Measurements from ENCODE around the gene PARVG. TPM values are rescaled to one million over a fixed set of nuclear protein-coding genes. Genes with fewer than 3 reads are reported as not detected.

The PARVG gene
- total RNA-seq, 4 donors from 2014 or later: 18.3 to 92.0 (median 46.6) TPM

DNA sequence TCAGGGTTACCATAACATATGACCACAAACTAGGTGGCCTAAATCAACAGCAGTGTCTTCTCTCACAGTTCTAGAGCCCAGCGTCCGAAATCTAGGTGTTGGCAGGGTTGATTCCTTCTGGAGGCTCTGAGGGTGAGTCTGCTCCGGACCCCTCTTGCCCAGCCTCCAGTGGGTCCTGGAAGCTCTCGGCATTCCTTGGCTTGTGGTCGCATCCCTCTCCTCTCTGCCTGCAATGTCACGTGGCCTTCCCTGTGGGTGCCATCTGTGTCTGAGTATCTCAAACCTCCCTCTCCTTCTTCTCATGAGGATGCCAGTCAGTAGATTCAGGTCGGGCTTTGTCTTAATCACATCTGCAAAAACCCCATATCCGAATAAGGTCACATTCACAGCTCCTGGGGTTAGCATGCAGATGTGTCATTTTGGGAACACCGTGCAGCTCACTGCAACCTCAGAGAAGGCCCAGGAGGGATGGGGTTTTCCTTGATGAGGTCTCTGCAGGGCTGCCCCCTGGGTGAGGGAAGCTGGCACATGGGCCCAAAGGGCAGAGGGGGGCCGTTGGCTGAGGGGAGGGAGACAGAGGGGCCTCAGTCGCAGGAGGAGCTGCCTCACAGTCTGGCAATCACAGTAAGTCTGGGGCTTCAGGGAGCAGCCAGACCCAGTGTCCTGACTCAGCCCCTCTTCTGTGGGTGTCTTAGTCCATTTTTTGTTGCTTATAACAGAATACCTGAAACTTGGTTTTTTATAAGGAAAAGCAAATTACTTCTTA lies 41.2 kb downstream of the PARVG start:
- TF ChIP-seq, protein P1, sequence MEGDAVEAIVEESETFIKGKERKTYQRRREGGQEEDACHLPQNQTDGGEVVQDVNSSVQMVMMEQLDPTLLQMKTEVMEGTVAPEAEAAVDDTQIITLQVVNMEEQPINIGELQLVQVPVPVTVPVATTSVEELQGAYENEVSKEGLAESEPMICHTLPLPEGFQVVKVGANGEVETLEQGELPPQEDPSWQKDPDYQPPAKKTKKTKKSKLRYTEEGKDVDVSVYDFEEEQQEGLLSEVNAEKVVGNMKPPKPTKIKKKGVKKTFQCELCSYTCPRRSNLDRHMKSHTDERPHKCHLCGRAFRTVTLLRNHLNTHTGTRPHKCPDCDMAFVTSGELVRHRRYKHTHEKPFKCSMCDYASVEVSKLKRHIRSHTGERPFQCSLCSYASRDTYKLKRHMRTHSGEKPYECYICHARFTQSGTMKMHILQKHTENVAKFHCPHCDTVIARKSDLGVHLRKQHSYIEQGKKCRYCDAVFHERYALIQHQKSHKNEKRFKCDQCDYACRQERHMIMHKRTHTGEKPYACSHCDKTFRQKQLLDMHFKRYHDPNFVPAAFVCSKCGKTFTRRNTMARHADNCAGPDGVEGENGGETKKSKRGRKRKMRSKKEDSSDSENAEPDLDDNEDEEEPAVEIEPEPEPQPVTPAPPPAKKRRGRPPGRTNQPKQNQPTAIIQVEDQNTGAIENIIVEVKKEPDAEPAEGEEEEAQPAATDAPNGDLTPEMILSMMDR (IDR thresholded peaks at IDR 0.05; ENCODE audit: low read depth): no peak

DNA sequence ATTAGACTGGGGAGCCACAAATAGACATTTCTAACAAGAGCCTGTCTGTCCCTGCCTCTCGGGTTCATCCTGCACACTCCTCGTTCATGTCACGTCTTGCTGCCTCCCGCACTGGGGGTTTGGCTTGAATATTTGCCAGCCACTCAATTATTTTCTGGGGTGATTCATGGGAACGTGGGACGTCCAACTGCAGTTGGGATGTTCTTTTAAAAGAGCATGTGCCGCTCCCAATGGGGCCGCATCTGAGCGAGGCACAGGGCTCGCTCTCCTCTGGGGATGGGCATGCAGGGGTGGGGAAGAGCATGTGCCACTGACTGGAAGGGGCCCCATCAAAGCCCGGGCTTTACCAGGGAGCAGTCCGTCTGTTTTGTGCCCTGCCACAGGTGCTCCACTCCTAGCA lies 43.4 kb downstream of the PARVG start:
- TF ChIP-seq, protein P1 (IDR thresholded peaks at IDR 0.05; ENCODE audit: low read depth): no peak

DNA sequence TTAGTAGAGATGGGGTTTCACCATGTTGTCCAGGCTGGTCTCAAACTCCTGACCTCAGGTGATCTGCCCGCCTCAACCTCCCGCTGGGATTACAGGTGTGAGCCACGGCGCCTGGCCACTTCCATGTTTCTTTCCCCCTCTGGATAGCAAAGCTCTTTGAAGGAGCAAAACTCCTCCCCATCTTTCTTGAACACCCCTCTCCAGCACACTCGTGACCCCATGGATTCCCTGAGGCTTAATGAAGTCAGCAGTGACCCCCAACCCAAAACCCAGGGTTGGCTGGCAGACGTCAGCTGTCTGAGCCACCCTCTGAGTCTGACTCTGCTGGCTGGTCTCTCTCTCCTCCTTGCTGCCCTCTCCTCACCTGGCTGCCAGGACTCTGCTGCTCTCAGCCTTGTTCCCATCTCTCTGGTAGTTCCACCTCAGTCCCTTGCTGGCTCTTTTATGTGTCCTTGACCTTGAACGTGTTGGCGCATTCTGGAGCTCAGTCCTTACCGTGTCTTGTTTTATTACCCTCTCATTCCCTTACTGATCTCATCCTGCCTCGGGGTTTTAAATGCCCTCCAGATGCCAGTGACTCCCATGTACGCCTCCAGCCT lies 44.5 kb downstream of the PARVG start:
- TF ChIP-seq, protein P1 (IDR thresholded peaks at IDR 0.05; ENCODE audit: low read depth): no peak

DNA sequence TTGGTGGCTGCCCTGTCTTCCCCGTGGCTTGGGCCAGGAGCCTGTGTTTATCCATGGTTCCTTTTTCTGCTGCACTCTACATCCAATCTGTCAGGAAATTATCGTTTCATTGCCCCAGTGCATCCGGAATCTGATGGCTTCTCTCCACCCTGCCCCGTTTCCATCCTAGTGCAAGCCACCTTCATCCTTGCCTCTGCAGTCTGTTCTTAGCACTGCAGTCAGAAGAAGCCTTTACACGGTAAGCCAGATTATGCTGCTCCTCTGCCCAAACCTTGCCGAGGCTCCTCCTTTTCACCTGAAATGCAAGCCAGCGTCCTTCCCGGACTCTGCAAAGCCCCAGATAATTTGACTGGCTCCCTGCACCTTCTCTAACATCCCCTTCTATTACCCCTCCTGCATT lies 45.1 kb downstream of the PARVG start:
- TF ChIP-seq, protein P1 (IDR thresholded peaks at IDR 0.05; ENCODE audit: low read depth): no peak

DNA sequence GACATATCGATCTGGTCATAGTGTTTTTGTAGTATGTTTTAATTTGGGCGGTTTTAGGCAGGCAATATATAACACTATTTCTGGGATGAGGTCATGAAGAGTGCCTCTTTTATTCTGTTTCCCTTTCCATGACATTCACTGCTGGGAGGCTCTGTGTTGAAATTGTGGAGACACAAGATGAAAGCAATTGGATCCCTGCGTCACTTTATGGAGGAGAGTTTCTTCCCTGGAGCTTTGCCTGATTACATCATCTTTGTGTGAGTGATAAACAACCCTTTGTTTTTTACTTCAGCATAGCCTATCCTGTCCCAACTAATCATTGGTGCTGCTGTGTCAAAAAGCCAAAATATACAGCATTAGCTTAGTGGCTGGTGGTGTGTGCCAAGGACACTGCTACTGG lies 48.6 kb downstream of the PARVG start:
- TF ChIP-seq, protein P1 (IDR thresholded peaks at IDR 0.05; ENCODE audit: low read depth): no peak

DNA sequence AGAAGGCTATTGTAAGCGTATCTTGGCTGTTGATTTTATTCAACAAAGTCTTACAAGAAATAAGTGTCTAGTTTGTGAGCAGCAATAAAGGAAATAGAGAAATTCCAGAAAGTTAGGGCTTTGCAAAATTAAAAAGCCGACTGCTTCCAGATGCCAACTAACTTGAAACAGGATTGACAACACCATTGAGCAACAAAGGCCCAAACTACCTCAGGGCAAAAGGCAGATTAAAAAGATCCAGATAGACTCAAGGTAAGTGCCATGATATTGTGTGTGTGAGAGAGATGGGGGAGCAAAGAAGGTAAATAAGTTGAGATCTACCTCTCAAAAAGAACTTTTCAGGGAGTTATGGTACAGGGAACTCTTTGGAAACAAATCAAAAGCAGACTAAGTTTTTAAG lies 49.1 kb downstream of the PARVG start:
- TF ChIP-seq, protein P1 (IDR thresholded peaks at IDR 0.05; ENCODE audit: low read depth): no peak

DNA sequence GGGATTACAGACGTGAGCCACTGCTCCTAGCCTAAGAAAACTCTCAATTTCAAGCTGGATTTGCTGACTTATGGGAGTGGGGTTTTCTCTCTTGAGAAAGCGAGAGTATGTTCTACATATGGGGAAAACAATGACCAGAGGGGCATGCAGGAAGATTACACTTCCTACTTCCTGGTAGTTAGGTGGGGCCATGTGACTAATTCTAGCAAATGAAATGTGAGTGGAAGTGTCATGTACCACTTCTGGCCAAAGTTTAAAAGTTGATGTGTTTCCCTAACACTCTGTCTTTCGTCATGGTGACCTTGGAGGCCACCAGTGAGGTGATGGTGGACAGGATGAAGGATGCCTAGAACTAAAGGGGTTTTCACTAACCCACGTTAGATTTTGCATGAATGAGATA lies 50.5 kb downstream of the PARVG start:
- TF ChIP-seq, protein P1 (IDR thresholded peaks at IDR 0.05; ENCODE audit: low read depth): no peak

Measured in subcutaneous adipose tissue (tissue), 4 donors.